A549 treated with AZD2906 at 1 μM for 4 hours (cell line): ENCODE data around the gene ENG. TPM values are rescaled to one million over a fixed set of nuclear protein-coding genes. Genes with fewer than 3 reads are reported as not detected.

ENCODE experiments used
- total RNA-seq: library from RNA; stranded (reverse); fragments of 200-300 nt; extraction: Qiagen RNA extraction; gene quantifications from 5 replicates; pipeline ENCODE4 v1.2.3, GENCODE V29; 2022

Gene ENG
- 0.10 to 0.15 TPM (median 0.13 TPM) in 5 replicates for total RNA-seq

DNA sequence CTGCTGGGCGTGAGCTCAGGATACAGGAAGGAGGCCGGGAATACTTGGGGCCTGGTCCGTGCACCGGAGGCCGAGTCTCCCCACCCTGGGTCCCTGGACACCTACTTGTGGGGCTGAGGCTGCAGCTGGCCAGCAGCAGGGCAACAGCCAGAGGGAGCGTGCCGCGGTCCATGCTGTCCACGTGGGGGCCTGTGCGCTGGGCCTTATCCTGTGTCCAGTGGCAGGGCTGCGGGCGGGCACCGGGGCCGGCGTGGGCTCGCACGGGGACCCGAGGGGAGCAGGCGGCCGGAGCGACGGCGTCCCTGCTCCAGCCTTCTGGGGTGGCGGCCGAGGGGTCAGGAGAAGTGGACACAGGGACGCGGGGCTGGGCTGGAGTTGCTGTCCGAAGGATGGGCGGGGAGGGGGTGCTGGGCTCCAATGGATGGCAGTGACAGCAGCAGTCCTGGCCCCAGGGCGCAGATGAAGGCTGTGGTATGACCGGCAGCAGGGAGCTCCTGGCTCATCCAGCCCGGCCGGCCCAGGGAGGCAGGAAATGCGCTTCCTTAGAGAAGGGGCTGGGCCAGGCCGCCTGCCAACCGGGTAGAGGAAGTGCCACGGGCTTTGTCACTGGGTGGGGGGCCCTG lies at the start of gene ENG:
TSS of gene ENG (minus strand) at position 475 of the 623 bp plus-strand sequence. CDS start at position 172, 303 bp downstream.

DNA sequence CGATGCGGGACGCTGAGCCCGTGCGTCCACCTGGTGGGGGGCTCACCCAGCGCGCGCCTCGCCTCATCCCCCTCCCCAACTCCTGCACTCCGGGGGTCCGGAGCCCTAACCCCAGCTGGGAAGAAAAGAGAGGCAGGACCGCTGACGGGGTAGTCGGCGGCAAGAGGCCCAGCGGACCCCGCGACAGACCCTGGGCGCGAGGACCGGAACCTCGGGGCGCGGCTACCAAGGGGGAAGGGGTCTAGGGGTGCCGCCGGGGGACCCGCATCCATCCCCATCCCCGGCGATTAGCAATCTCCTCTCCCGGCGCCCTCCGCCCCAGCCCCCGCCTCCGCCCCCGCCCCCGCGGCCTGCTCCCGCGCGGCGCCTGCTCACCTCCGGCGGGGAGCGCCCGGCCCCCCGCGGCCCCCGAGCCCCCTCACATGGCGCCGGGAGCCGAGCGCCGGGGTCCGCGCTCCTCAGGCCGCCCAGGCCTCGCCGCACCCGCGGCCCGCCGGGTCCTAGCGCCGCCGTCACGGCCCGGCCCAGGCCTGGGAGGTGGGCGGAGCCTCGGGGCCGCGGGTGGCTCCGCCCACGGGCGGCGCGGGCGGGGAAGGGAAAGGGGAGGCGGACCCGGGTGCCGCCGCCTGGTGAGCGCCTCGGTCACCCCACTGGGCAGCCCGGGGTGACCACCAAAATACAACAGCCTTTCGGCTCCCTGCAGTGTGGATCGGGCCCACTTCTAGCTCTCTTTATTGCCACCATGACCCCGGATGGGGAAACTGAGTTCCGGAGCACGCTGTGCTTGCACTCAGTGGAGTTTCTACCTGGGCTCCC lies 44.9 kb upstream of the ENG start, which contains the start of gene ST6GALNAC6:
TSS of gene ST6GALNAC6 (minus strand) at position 476 of the 816 bp plus-strand sequence. CDS start 1,622 bp downstream, outside the sequence.

DNA sequence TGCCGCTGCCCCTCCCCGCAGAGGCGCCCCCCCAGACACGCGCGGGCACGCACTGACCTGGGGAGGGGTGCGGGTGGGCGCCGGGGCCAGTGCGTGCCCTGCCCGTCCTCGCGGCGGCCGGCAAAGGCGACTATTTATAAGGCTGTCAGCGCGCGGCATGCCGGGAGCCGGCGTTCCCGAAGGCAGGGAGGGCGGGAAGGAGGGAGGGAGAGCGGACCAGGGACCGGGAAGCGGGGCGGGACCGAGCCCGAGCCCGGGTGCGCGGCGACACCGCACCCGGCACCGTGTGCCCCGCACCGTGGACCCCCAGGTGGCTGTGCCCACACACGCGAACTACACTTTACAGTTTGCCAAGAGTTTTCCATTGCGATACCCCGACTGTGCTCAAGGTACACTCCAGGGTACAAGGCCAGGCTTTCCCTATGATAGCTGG lies 23.1 kb upstream of the ENG start, which contains the start of gene AK1:
TSS of gene AK1 (minus strand) at position 110 of the 433 bp plus-strand sequence. CDS start 3,058 bp downstream, outside the sequence.

DNA sequence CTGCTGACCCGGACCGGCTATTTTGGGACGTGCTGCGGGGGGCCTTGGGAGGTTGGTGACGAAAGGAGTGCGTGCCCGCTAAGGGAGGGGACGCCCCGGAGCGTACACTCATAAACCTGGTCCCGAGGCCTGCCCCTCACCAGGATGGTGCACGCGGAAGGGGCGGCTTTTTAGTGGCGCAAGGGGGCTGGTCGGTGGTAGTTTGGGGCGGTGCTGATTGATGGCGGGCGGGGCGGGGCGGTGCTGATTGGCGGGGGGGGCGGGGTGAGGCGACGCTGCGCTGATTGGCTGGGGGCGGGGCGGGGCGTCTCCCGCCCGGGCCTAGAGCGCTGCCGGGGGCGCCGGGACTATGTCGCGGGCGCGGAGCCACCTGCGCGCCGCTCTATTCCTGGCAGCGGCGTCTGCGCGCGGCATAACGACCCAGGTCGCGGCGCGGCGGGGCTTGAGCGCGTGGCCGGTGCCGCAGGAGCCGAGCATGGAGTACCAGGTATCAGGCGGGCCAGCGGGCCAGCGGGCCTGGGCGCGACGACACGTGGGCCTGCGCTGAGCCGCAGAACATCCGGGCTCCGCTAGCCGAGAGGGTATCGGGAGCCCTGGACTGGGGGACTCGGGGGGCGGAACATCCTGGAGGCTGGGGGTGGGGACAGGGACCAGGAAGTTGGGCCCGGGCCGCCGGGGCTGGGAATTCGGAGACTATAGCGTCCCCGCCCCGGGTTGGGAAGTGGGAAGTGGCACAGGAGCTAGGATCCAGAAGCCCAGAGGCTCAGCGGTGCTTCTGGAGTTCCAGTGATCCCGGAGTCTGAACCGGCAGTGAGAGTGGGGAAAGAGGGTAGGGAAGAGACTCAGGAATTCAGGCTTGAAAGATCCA lies 51.6 kb downstream of the ENG start, which contains the start of gene FPGS:
TSS of gene FPGS (plus strand) at position 307 of the 868 bp plus-strand sequence. CDS start at position 350, 43 bp downstream.

DNA sequence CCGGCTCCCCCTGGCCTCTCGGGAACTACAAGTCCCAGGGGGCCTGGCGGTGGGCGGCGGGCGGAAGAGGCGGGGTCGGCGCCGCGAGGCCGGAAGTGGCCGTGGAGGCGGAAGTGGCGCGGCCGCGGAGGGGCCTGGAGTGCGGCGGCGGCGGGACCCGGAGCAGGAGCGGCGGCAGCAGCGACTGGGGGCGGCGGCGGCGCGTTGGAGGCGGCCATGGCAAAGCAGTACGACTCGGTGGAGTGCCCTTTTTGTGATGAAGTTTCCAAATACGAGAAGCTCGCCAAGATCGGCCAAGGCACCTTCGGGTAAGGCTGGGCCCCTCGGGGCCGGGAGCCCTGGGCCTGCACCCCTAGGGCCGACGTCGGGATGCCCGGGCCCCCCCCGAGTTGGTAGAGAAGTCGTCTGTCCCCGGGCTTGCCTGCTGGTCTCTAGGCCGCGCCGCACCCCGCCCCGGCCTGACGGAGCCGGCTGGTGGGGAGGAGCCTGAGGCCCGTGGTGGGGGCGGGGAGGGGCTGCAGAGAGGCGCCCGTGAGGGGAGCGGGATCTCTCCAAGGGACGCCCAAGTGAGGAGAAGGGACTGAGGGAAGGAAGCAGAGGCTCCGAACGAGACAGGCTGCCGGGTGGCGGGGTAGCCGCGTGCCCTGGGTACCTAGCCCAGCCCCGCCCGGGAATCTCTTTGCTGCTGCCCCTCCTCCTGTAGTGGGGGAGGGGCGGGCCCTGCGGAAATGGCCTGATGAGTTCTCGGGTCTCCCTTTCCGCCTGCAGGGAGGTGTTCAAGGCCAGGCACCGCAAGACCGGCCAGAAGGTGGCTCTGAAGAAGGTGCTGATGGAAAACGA lies 68.3 kb downstream of the ENG start, which contains the start of gene CDK9:
TSS of gene CDK9 (plus strand) at position 102 of the 840 bp plus-strand sequence. CDS start at position 217, 115 bp downstream.

DNA sequence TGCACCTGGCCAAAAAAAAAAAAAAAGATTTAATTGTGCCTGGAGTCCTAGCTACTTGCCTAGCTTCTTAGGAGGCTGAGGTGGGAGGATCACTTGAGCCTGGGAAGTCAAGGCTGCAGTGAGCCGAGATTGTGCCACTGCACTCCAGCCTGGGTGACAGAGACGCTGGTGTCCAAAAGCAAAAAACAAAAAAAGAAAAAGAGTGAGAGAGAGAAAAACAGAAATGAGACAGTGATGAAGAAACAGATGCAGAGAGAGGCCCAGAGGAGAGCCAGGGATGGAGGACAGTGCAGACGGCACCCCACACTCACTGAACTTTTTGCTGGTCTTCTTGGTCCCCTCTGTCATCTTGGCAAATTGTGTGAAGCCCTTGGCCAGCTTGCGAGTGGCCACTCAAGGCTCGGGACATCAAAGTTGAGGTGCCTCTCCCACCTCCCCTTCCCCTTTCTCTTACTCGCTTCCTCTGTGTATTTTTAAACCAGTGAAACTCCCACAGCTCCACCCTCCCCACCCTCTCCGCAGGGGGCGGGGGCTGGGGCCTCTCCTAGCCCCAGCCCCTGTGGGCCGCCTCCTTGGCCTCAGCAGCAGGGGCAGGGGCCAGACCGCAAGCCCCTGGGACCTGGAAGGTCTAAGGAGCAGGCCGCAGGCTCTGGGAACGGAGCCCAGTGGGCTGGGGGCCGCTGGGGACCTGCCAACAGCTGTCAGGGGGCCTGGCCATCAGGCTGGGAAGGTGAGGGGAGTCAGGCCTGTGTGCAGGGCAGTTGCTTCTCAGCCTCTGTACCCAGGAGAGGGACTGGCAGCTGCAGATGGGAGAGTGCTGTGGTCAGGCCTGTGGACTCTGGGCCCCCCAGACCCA lies 76.0 kb downstream of the ENG start, which contains the start of gene SH2D3C:
TSS of gene SH2D3C (minus strand) at position 387 of the 856 bp plus-strand sequence. CDS start at position 348, 39 bp downstream.

Other genes with a start within 250 kb of the ENG start
- gene STXBP1, start 242.4 kb downstream of the ENG start, total RNA-seq, result 15.7 to 18.8 TPM (median 17.3 TPM) in 5 replicates
- 0.02 to 0.09 TPM (median 0.06 TPM) in 4 of 5 replicates, not detected in the other for gene CFAP157, start 147.7 kb downstream of the ENG start, total RNA-seq
- gene PTRH1, start 139.0 kb downstream of the ENG start, total RNA-seq, result 13.9 to 23.8 TPM (median 22.7 TPM) in 5 replicates
- gene TTC16, start 138.6 kb downstream of the ENG start, total RNA-seq, result 0.02 to 0.06 TPM (median 0.05 TPM) in 5 replicates
- 12.0 to 18.9 TPM (median 16.7 TPM) in 5 replicates for gene TOR2A, start 119.4 kb downstream of the ENG start, total RNA-seq
- gene SH2D3C, start 76.0 kb downstream of the ENG start, total RNA-seq, result 0.05 to 0.16 TPM (median 0.08 TPM) in 4 of 5 replicates, not detected in the other
- gene CDK9, start 68.6 kb downstream of the ENG start, total RNA-seq, result 41.7 to 49.1 TPM (median 45.3 TPM) in 5 replicates
- gene FPGS, start 51.8 kb downstream of the ENG start, total RNA-seq, result 46.4 to 54.0 TPM (median 47.7 TPM) in 5 replicates
- gene AK1, start 23.0 kb upstream of the ENG start, total RNA-seq, result 40.5 to 83.7 TPM (median 75.3 TPM) in 5 replicates
- gene ST6GALNAC6, start 44.9 kb upstream of the ENG start, total RNA-seq, result 18.7 to 22.7 TPM (median 22.1 TPM) in 5 replicates
- gene ST6GALNAC4, start 62.4 kb upstream of the ENG start, total RNA-seq, result 14.2 to 16.2 TPM (median 15.7 TPM) in 5 replicates
- gene PIP5KL1, start 76.1 kb upstream of the ENG start, total RNA-seq, result 1.1 to 2.4 TPM (median 1.8 TPM) in 5 replicates
- 32.7 to 43.3 TPM (median 42.9 TPM) in 5 replicates for gene DPM2, start 83.2 kb upstream of the ENG start, total RNA-seq
- 36.3 to 51.9 TPM (median 38.3 TPM) in 5 replicates for gene EEIG1, start 126.3 kb upstream of the ENG start, total RNA-seq
- gene NAIF1, start 212.7 kb upstream of the ENG start, total RNA-seq, result 4.8 to 8.0 TPM (median 7.0 TPM) in 5 replicates
- 7.6 to 8.9 TPM (median 8.7 TPM) in 5 replicates for gene SLC25A25, start 213.6 kb upstream of the ENG start, total RNA-seq